Fibroblast of pulmonary artery (primary cell): Measurements from ENCODE around the gene CCDC81.

Source experiments
- DNase-seq: peaks from one replicate; pipeline ENCODE4 v3.0.0-alpha.2; 2010; ENCODE audit warnings: low read depth
- H3K4me3 ChIP-seq: replicated peaks from 2 replicates; pipeline ENCODE4 v1.5.1; 2011; ENCODE audit warnings: low read depth, mild to moderate bottlenecking, control low read depth, low read length, moderate library complexity
- TF ChIP-seq, protein P1 (sequence below): IDR thresholded peaks from 2 replicates; pipeline ENCODE4 v1.5.1; 2011; ENCODE audit warnings: mild to moderate bottlenecking, control low read depth, low read length, inconsistent platforms; ENCODE audit errors: missing control alignments

CCDC81 gene

DNA sequence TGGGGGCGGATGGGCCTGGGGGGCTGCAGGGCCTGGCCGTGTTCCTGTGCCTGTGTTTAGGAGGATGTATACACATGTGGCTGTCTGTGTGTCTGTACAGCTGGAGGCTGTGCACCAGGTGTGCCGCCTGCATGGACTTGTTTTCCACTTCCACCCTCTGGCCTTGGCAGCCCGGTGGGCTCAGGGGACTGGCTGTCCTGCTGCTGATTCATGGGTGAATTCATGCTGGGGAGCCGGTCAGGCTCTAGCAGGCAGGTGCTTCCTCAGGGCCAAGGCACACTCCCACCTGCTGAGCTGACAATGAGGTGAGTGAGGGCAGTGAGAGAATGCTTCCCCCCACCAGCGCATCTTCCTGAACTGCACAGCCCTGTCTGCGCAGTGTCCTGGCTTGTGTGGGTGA is 88.4 kb downstream of the CCDC81 start:
- no peak overlapping the region for H3K4me3 ChIP-seq
- TF ChIP-seq, protein P1, sequence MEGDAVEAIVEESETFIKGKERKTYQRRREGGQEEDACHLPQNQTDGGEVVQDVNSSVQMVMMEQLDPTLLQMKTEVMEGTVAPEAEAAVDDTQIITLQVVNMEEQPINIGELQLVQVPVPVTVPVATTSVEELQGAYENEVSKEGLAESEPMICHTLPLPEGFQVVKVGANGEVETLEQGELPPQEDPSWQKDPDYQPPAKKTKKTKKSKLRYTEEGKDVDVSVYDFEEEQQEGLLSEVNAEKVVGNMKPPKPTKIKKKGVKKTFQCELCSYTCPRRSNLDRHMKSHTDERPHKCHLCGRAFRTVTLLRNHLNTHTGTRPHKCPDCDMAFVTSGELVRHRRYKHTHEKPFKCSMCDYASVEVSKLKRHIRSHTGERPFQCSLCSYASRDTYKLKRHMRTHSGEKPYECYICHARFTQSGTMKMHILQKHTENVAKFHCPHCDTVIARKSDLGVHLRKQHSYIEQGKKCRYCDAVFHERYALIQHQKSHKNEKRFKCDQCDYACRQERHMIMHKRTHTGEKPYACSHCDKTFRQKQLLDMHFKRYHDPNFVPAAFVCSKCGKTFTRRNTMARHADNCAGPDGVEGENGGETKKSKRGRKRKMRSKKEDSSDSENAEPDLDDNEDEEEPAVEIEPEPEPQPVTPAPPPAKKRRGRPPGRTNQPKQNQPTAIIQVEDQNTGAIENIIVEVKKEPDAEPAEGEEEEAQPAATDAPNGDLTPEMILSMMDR: no peak
- DNase-seq: no peak

DNA sequence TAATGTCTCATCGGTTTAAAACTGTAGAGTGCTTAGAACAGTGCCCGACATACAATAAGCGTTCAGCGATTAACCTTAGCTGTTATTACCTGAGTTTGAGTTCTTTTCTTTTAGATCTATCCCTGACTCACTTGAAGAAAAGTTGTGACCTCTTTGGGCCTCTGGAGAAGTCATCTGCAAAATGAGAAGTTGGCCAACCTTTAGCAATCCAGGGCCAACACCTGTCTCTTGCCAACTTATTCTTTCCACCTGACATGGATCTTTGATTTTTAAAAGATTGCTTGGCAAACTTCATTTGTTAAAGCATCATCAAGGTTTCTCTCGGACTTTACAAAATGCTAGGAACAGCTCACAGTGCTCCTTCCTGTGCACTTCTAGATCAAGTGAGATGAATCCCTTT is 89.3 kb downstream of the CCDC81 start:
- TF ChIP-seq, protein P1: no peak
- DNase-seq: no peak
- no peak overlapping the region for H3K4me3 ChIP-seq

DNA sequence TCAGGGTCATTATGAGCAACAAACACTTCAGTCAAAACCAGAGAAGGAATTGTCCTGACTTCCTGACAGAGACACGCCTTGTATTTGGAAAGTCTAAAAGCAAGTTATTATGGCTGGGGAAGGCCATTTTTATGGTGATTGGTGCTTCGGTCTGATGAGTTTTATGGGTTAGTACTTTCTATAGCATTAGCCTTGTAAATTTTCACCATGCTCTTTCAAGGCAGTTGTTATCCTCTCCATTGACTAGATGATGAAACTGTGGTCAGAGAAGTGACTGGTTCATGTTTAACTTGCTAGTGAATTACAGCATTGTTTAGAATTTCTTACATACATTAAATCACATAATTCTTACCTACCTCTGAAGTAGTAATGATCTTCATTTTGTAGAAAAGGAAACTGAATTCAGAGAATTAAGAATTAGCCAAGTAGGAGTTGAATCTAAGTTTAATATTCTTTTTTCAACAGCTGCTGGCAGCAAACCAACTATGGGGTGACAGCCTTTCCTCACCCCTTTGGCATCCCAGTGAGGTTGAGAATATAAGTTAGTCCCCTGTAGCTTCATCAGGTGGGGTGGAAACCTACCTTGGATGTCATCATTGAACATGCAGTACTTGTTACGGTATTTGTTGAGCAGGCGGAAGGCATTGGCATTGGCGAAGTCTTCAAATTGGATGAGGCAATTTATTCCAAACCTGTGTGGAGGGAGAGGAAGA is 90.0 kb downstream of the CCDC81 start:
- no peak overlapping the region for H3K4me3 ChIP-seq
- TF ChIP-seq, protein P1: no peak
- no peak for DNase-seq

DNA sequence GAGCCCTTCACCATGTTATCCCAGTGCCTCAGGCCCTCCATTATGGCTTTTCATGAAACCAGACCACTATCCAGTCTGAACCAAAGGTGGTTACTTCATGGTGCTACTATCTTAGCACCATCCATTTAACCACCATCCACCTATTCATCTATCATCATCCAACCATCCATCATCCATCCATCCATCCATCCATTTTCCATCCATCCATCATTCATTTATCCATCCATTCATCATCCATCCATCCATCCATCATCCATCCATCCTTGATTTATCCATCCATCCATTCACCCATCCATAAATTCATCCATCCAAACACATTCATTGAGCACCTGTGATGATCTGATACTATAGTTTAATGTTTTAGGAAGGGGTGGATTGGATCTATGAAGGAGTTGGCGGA is 93.5 kb downstream of the CCDC81 start:
- TF ChIP-seq, protein P1: no peak
- H3K4me3 ChIP-seq: no peak overlapping the region
- no peak for DNase-seq

DNA sequence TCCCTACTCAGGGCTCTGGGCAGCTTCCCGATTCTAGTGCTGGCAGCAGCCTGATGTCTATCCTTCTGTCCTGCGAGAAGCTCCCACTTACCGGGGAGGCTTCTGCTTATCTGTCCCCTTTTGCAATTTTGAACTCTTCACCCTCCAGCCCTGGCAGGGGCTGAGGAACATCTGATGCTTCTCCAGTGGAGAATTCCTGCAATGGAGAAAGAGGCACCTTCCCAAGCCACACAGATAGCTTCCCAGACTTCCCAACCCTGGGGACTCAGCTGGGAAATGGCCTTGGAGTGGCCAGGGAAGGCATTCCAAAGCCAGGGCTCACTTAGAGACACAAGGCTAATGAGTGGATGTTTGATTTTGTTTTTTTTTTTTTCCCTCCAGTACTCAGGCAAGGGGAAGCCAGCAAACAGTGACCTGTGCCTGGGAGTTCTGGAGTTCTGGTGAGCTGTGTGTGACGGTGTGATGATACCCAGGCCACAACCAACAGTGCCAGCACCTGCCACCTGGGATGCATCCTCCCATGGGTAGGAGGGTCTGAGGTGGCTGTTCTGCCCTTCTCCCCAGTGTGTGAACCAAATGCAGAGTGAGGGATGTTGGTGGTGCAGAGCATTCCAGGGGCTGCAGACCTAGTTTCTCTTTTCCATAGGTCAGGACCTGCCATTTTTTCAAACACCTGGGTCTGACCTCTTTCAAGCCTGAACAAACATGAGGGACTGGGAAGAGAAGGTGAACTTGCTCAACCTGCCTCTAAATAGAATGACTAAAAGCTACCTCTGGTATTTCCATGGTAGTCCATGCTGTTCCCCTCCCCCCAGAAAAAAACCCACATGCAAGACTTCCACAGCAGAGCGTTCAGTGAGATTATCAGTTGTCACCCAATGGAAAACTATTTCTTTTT is 95.1 kb downstream of the CCDC81 start:
- TF ChIP-seq, protein P1: no peak
- no peak for DNase-seq
- H3K4me3 ChIP-seq: no peak overlapping the region
